GM12878 (cell line): ENCODE results near the gene USP2. TPM values are rescaled to one million over a fixed set of nuclear protein-coding genes. Genes with fewer than 3 reads are reported as not detected.

ENCODE experiments used
- ATAC-seq: fragments of 200-7000 bp; cut with Tn5 transposase; 3 replicates; pipeline ENCODE4 v1.9.1; 2020; ENCODE audit warnings: mild to moderate bottlenecking, moderate library complexity
- BruUV-seq: library from RNA; stranded (reverse); fragments of 400-500 nt; replicated peaks from 2 replicates; lab custom pipeline; 2021; lab: Mats Ljungman, UMichigan
- CTCF ChIA-PET: fragments of 300-600 bp; sonication (Branson Sonifier 250); formaldehyde crosslinking; extraction: SDS; loops from one replicate; lab custom pipeline; 2021; ENCODE audit warnings: inconsistent platforms; lab: Yijun Ruan, JAX
- POLR2A ChIA-PET: fragments of 350-600 bp; formaldehyde crosslinking; extraction: SDS; loops from one replicate; lab custom pipeline; 2021; ENCODE audit warnings: inconsistent platforms; lab: Charles Lee
- RAD21 ChIA-PET: fragments of 300-600 bp; sonication (Branson Sonifier 250); formaldehyde crosslinking; loops from one replicate; lab custom pipeline; 2023; ENCODE audit warnings: antibody characterized with exemption; ENCODE audit not compliant: unreplicated experiment; lab: Charles Lee
- SMC1A ChIA-PET: fragments of 300-600 bp; sonication (Branson Sonifier 250); formaldehyde crosslinking; loops from one replicate; lab custom pipeline; 2023; ENCODE audit not compliant: unreplicated experiment, uncharacterized antibody; lab: Charles Lee
- DNase-seq: peaks from one replicate; pipeline ENCODE4 v3.0.0-alpha.2; 2011; ENCODE audit warnings: low read depth, low spot score
- FAIRE-seq: peaks from 3 replicates; lab custom pipeline; 2011; peaks lifted over from hg19 to GRCh38; lab: Jason Lieb, UNC
- H2AFZ ChIP-seq: 2 replicates; pipeline ENCODE4 v1.6.0; 2011; ENCODE audit warnings: low read depth, low read length, control low read depth; ENCODE audit not compliant: control insufficient read depth
- H3K27ac ChIP-seq: 2 replicates; pipeline ENCODE4 v1.5.1; 2011; ENCODE audit warnings: control low read depth; ENCODE audit not compliant: control insufficient read depth, insufficient read depth
- H3K27me3 ChIP-seq, 2 experiments: replicated peaks in 1 of 2; 2 replicates each; pipeline versions ENCODE4 v1.6.0 to v1.6.1; 2011; ENCODE audit warnings: low read length in 1 of 2; ENCODE audit not compliant: control insufficient read depth in 2 of 2, insufficient read depth in 2 of 2
- H3K36me3 ChIP-seq, 2 experiments: 2 replicates each; pipeline ENCODE4 v1.5.1; 2011; ENCODE audit warnings: low read length in 1 of 2; ENCODE audit not compliant: control insufficient read depth in 2 of 2, insufficient read depth in 2 of 2
- H3K4me1 ChIP-seq: 2 replicates; pipeline ENCODE4 v1.6.1; 2011; ENCODE audit warnings: mild to moderate bottlenecking, low read length, moderate library complexity, mixed read lengths; ENCODE audit not compliant: control insufficient read depth, insufficient read depth
- H3K4me2 ChIP-seq: 2 replicates; pipeline ENCODE4 v1.6.0; 2011; ENCODE audit warnings: control low read depth; ENCODE audit not compliant: control insufficient read depth, insufficient read depth
- H3K4me3 ChIP-seq: fragments of 200-600 bp; sonication (generic); 2 replicates; pipeline ENCODE4 v1.5.1; 2016
- H3K79me2 ChIP-seq: 2 replicates; pipeline ENCODE4 v1.6.0; 2011; ENCODE audit warnings: low read length; ENCODE audit not compliant: control insufficient read depth, insufficient read depth
- H3K9ac ChIP-seq: 2 replicates; pipeline ENCODE4 v1.8.0; 2011; ENCODE audit warnings: low read length, control low read depth, mixed read lengths; ENCODE audit not compliant: control insufficient read depth, insufficient read depth
- H3K9me3 ChIP-seq: replicated peaks from 3 replicates; pipeline ENCODE4 v1.5.1; 2011; ENCODE audit warnings: mild to moderate bottlenecking, low read length; ENCODE audit not compliant: control insufficient read depth, insufficient read depth
- H4K20me1 ChIP-seq: 2 replicates; pipeline ENCODE4 v1.6.0; 2011; ENCODE audit not compliant: control insufficient read depth, insufficient read depth
- CHD1 ChIP-seq: IDR thresholded peaks from 2 replicates; pipeline ENCODE4 v1.6.1; 2012; ENCODE audit warnings: low read depth, low read length, improper control_type of control experiment
- CREB1 ChIP-seq: IDR thresholded peaks from 2 replicates; pipeline ENCODE4 v1.6.1; 2012; ENCODE audit warnings: low read depth, mild to moderate bottlenecking, inconsistent platforms
- DPF2 ChIP-seq: fragments of 450-650 bp; IDR thresholded peaks from 2 replicates; pipeline ENCODE4 v1.6.1; 2017; ENCODE audit warnings: mild to moderate bottlenecking
- E4F1 ChIP-seq: fragments of 450-650 bp; IDR thresholded peaks from 2 replicates; pipeline ENCODE4 v1.6.1; 2018; ENCODE audit warnings: borderline replicate concordance, mild to moderate bottlenecking; ENCODE audit not compliant: partially characterized antibody
- EED ChIP-seq: sonication (generic); IDR thresholded peaks from 2 replicates; pipeline ENCODE4 v1.6.1; 2016; ENCODE audit warnings: antibody characterized with exemption, low read depth
- EGR1 ChIP-seq, 2 experiments: IDR thresholded peaks; 1 replicate in 1 of 2; 2 replicates in 1 of 2; pipeline ENCODE4 v1.6.1; 2011 to 2012; ENCODE audit warnings: low read depth in 2 of 2, low read length in 2 of 2, borderline replicate concordance in 1 of 2, mild to moderate bottlenecking in 1 of 2, moderate library complexity in 1 of 2
- FOXK2 ChIP-seq: fragments of 450-650 bp; IDR thresholded peaks from 2 replicates; pipeline ENCODE4 v1.6.1; 2017; ENCODE audit warnings: mild to moderate bottlenecking, moderate library complexity
- GATAD2B ChIP-seq: fragments of 450-650 bp; conservative IDR thresholded peaks from 2 replicates; pipeline ENCODE4 v1.6.1; 2017; ENCODE audit warnings: low read depth, mild to moderate bottlenecking, moderate library complexity
- HSF1 ChIP-seq: fragments of 150-350 bp; IDR thresholded peaks from 2 replicates; pipeline ENCODE4 v1.6.1; 2014; ENCODE audit warnings: mild to moderate bottlenecking, low read depth, low read length
- IKZF1 ChIP-seq: fragments of 450-650 bp; conservative IDR thresholded peaks from 2 replicates; pipeline ENCODE4 v1.6.1; 2017; ENCODE audit warnings: antibody characterized with exemption, mild to moderate bottlenecking
- IRF4 ChIP-seq: IDR thresholded peaks from 2 replicates; pipeline ENCODE4 v1.6.1; 2011; ENCODE audit warnings: low read depth, low read length
- MTA2 ChIP-seq: fragments of 450-650 bp; IDR thresholded peaks from 2 replicates; pipeline ENCODE4 v1.6.1; 2016; ENCODE audit warnings: low read depth, mild to moderate bottlenecking, moderate library complexity
- MYB ChIP-seq: fragments of 150-350 bp; IDR thresholded peaks from 2 replicates; pipeline ENCODE4 v1.6.1; 2014; ENCODE audit warnings: mild to moderate bottlenecking, low read depth, low read length, borderline replicate concordance
- PAX5 ChIP-seq: IDR thresholded peaks from 2 replicates; pipeline ENCODE4 v1.6.1; 2011; ENCODE audit warnings: low read depth, low read length, borderline replicate concordance
- RELB ChIP-seq: fragments of 450-650 bp; IDR thresholded peaks from 2 replicates; pipeline ENCODE4 v1.6.1; 2017; ENCODE audit warnings: low read depth, mild to moderate bottlenecking, moderate library complexity
- SMAD1 ChIP-seq: fragments of 450-650 bp; IDR thresholded peaks from 2 replicates; pipeline ENCODE4 v1.6.1; 2018; ENCODE audit warnings: mild to moderate bottlenecking, low read depth; ENCODE audit not compliant: partially characterized antibody
- STAT3 ChIP-seq: IDR thresholded peaks from 2 replicates; pipeline ENCODE4 v1.6.1; 2011; ENCODE audit warnings: low read depth, low read length, improper control_type of control experiment
- TAF1 ChIP-seq: IDR thresholded peaks from 2 replicates; pipeline ENCODE4 v1.6.1; 2011; ENCODE audit warnings: mild to moderate bottlenecking, low read depth, low read length, borderline replicate concordance
- ZBED1 ChIP-seq: IDR thresholded peaks from 2 replicates; pipeline ENCODE4 v1.6.1; 2016; ENCODE audit warnings: borderline replicate concordance
- ZNF217 ChIP-seq: fragments of 450-650 bp; IDR thresholded peaks from 2 replicates; pipeline ENCODE4 v1.6.1; 2017; ENCODE audit warnings: antibody characterized with exemption, mild to moderate bottlenecking
- WGBS: methylation state at CpG from one replicate; pipeline ENCODE4 v1.1.6; 2016; ENCODE audit warnings: low lambda C conversion rate; ENCODE audit not compliant: insufficient replicate concordance, insufficient coverage; ENCODE audit errors: missing lambda C conversion rate; 5-methylcytosine and 5-hydroxymethylcytosine counted together
- in situ Hi-C: fragments of 300-500 bp; cut with MboI; formaldehyde crosslinking; loops from 9 replicates; pipeline ENCODE4 v1.14.3; 2018; ENCODE audit warnings: mixed read lengths
- intact Hi-C: fragments of 100-400 bp; cut with micrococcal nuclease; formaldehyde crosslinking; loops from one replicate; pipeline ENCODE4 v1.14.2; 2022; ENCODE audit not compliant: unreplicated experiment
- polyA plus RNA-seq, 11 experiments: library from polyadenylated mRNA; depleted of rRNA in 4 of 11; unstranded in 6 of 11; stranded (reverse) in 5 of 11; fragments of >200 nt; fragmentation: Nextera tagmentation in 4 of 11; fragmentation: Illumina TruSeq in 1 of 11; extraction: Ambion mirVana in 4 of 11; extraction: Trizol in 1 of 11; gene quantifications; 1 replicate in 1 of 11; 2 replicates in 10 of 11; pipeline versions ENCODE4 v1.2.1 to v1.2.3, GENCODE V29; 2011 to 2016; ENCODE audit warnings: inconsistent platforms in 2 of 11, missing spikeins in 2 of 11, low read depth in 1 of 11
- total RNA-seq, 4 experiments: library from RNA; depleted of rRNA in 3 of 4; stranded (reverse); fragments of >200 nt in 3 of 4; fragmentation: Illumina TruSeq in 1 of 4; extraction: Trizol in 1 of 4; gene quantifications; 2 replicates each; pipeline versions ENCODE4 v1.2.1 to v1.2.3, GENCODE V29; 2013 to 2021

Gene USP2
- total and polyA plus RNA-seq, 10 of the 15 experiments (the other 5 are each of a cell fraction or from before 2014, with no cell fraction given), result 0.03 to 0.13 (median 0.06) TPM; not detected in 4

DNA sequence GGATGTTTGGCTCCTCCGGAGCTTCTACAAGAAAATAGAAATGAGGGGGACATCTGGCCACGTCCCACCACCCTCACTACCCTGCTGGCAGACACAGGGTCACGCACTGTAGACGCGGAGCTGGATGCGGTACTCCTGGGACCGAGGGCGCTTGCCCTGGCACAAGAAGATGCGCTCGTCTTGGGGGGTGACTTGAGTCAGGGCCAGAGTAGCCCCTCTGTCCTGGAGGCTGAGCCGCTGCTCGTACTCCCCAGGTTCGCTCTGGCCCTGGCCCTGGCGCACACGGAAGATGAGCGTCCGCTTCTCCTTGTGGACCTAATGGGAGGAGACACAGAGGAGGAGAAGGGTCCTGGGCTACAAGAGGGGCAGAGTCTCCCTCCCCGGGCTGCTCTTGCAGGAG lies 66.8 kb downstream of the USP2 start (continued):
- TF ChIP-seq CHD1, result no peak
- no peak for TF ChIP-seq PAX5
- no peak for TF ChIP-seq EED
- no peak for TF ChIP-seq ZNF217
- TF ChIP-seq MYB, result no peak
- no peak for TF ChIP-seq IKZF1

DNA sequence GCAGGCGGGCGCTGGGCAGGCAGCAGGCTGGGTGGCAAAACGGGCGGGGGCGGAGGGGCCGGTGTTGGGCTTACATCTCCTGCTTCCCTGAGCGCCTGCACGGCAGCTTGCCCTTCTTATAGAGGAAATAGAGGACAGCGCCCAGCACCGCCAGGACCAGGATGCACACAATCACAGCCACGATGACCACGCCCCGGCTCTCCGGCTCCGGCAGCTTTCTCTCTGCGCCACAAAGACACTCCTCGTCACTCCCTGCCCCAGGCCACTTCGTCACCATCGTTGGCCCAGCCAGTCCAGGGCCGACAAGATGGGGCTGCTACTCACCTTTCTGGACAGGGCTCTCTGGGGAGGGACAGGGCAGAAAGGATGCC lies 70.8 kb downstream of the USP2 start:
- peaks cover 3 to 9% of the 10 kb centered on the region in 2 experiments; a peak in 3 of 4 replicates for H3K36me3 ChIP-seq
- H2AFZ ChIP-seq, result no peak overlapping the region
- no peak overlapping the region for H3K9ac ChIP-seq
- no peak overlapping the region for H3K4me2 ChIP-seq
- H3K4me1 ChIP-seq, result peaks cover 5% of the 10 kb centered on the region
- intact Hi-C loops, result no loop called here
- ATAC-seq (no peak), DNase-seq (no peak), FAIRE-seq (no peak)
- RAD21 ChIA-PET, result no interaction called here
- in situ Hi-C loops, result no loop called here
- no peaks in the 10 kb centered on the region for H3K9me3 ChIP-seq
- SMC1A ChIA-PET, result no interaction called here
- POLR2A ChIA-PET, result interaction anchor here (0.8 kb wide), 1 partner anchor 8 kb away, joined by 3 read pairs; no protein-coding TSS in a partner anchor
- BruUV-seq, result no TSS peak
- no peaks in the 10 kb centered on the region for H3K79me2 ChIP-seq
- peaks cover 0 to 3% of the 10 kb centered on the region in 2 experiments; a peak in 2 of 4 replicates for H3K27me3 ChIP-seq
- no peak overlapping the region for H3K4me3 ChIP-seq
- 97% methylated on average over 16 of the region's 20 CpGs for WGBS
- CTCF ChIA-PET, result interaction anchor here (5.1 kb wide), 1 partner anchor 12 kb away, joined by 45 read pairs; no protein-coding TSS in a partner anchor
- H3K27ac ChIP-seq, result no peak overlapping the region
- no peaks in the 10 kb centered on the region for H4K20me1 ChIP-seq
- no peak for TF ChIP-seq EED
- no peak for TF ChIP-seq MTA2
- no peak for TF ChIP-seq CREB1
- no peak for TF ChIP-seq SMAD1
- no peak for TF ChIP-seq RELB
- TF ChIP-seq FOXK2, result no peak
- TF ChIP-seq EGR1 (IDR thresholded peaks at IDR 0.05; ENCODE audit: borderline replicate concordance in 1 of 2, low read depth in 2 of 2, low read length in 2 of 2), result no peak
- no peak for TF ChIP-seq STAT3
- no peak for TF ChIP-seq GATAD2B
- no peak for TF ChIP-seq E4F1
- no peak for TF ChIP-seq HSF1
- no peak for TF ChIP-seq TAF1
- TF ChIP-seq DPF2, result no peak
- no peak for TF ChIP-seq IRF4
- no peak for TF ChIP-seq ZNF217
- no peak for TF ChIP-seq ZBED1
